Muscle of leg (tissue), 11 donors: ENCODE data around the gene GORASP2. TPM values are rescaled to one million over a fixed set of nuclear protein-coding genes. Genes with fewer than 3 reads are reported as not detected.

Experiments used
- DNase-seq: peaks from one replicate; pipeline ENCODE4 v3.0.0; 2013
- H3K27ac ChIP-seq: one replicate; pipeline ENCODE4 v1.5.1; 2013; ENCODE audit warnings: mild to moderate bottlenecking, low read length, control low read depth
- H3K27me3 ChIP-seq: one replicate; pipeline ENCODE4 v1.6.1; 2013; ENCODE audit warnings: low read length; ENCODE audit not compliant: control insufficient read depth, insufficient read depth
- H3K36me3 ChIP-seq: one replicate; pipeline ENCODE4 v1.6.1; 2013; ENCODE audit warnings: low read length; ENCODE audit not compliant: control insufficient read depth, insufficient read depth
- H3K4me1 ChIP-seq: one replicate; pipeline ENCODE4 v1.6.1; 2013; ENCODE audit warnings: low read length; ENCODE audit not compliant: control insufficient read depth, insufficient read depth
- H3K4me3 ChIP-seq: one replicate; pipeline ENCODE4 v1.5.1; 2013; ENCODE audit warnings: low read length, control low read depth
- H3K9me3 ChIP-seq: replicated peaks from 2 replicates; pipeline ENCODE4 v1.6.1; 2013; ENCODE audit warnings: low read depth, low read length; ENCODE audit not compliant: control insufficient read depth
- WGBS: methylation state at CpG from one replicate; pipeline ENCODE4 v1.1.5; 2013; ENCODE audit warnings: missing lambda C conversion rate; ENCODE audit not compliant: insufficient coverage; 5-methylcytosine and 5-hydroxymethylcytosine counted together
- polyA plus RNA-seq, 8 donors: library from polyadenylated mRNA; unstranded; fragments of 120-200 nt; gene quantifications; one replicate each; pipeline versions ENCODE4 v1.2.1 to v1.2.3, GENCODE V29; 2013; ENCODE audit warnings: inconsistent platforms in 1 of 8, low replicate concordance in 1 of 8; ENCODE audit not compliant: insufficient read length in 8 of 8, insufficient read depth in 1 of 8
- total RNA-seq: library from RNA; stranded (reverse); fragments of 120-200 nt; gene quantifications from one replicate; pipeline ENCODE4 v1.2.4, GENCODE V29; 2013

The GORASP2 gene
- total and polyA plus RNA-seq, 9 donors = 24.6 to 84.6 (median 74.3) TPM

DNA sequence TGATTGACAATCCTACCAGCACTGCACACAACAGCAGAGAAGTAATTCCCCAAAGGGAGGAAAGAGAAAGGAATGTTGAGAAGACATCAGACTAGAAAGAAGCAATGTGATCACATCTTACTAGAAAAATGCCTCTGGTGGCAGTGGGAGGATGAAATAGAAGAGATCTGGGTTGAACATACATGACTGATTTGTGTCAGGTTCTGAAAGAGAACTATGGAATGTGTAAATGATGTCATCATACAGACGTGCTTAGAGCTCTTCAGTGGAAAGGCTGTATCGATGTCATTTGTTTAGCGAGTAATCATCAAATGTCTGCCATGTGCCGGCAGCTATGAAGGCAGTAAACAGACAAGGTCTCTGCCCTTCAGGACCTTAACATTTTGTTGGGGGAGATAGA lies 24.9 kb downstream of the GORASP2 start:
- peaks cover 69% of the 10 kb centered on the region for H3K36me3 ChIP-seq
- 93% methylated on average over 4 of the region's 4 CpGs for WGBS
- H3K4me1 ChIP-seq = no peaks in the 10 kb centered on the region
- H3K9me3 ChIP-seq = no peaks in the 10 kb centered on the region
- H3K4me3 ChIP-seq = no peak overlapping the region
- DNase-seq = no peak
- no peak overlapping the region for H3K27ac ChIP-seq
- no peaks in the 10 kb centered on the region for H3K27me3 ChIP-seq

DNA sequence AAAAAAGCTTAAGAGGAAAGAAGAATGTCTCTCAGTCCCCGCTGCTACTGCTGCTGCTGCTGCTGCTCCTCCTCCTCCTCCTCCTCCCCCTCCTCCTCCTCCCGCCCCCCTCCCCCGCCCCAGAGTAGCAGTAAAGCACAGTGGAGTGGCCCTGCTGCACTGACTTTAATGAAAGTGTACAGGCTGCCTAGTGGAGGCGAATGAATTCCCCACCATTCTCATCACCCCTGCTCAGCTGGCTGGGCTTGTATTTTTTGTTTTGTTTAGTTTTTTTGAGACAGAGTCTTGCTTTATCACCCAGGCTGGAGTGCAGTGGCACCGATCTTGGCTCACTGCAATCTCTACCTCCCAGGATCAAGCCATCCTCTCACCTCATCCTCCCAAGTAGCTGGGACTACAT lies 34.3 kb downstream of the GORASP2 start:
- no CpG with 5 or more reads among the region's 5 CpGs for WGBS
- H3K4me1 ChIP-seq = no peaks in the 10 kb centered on the region
- no peak for DNase-seq
- no peak overlapping the region for H3K4me3 ChIP-seq
- peaks cover 64% of the 10 kb centered on the region for H3K36me3 ChIP-seq
- no peaks in the 10 kb centered on the region for H3K9me3 ChIP-seq
- no peak overlapping the region for H3K27ac ChIP-seq
- no peaks in the 10 kb centered on the region for H3K27me3 ChIP-seq

DNA sequence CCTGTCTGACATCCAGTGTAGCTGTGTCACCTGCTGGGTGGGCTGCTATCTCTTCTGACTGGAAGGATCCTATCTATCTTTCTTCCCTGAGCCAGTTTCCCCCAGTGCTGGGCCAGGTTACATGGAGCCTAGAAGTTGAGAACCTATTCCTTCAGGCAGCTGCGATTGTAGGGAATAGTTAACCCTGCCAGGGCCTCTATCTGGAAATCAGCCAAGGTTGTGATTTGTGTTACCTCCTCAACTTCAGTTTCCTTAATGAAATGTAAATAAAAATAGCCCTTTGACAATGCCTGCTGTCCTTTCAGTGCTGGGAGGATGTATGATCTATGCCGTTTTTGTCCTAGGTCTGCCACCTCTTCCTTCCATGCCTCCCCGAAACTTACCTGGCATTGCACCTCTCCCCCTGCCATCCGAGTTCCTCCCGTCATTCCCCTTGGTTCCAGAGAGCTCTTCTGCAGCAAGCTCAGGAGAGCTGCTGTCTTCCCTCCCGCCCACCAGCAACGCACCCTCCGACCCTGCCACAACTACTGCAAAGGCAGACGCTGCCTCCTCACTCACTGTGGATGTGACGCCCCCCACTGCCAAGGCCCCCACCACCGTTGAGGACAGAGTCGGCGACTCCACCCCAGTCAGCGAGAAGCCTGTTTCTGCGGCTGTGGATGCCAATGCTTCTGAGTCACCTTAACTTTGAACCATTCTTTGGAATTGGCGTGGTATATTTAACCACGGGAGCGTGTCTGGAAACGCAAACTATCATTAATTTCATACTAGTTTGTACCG lies 36.6 kb downstream of the GORASP2 start:
- Histone ChIP-seq H3K9me3 (no peaks in the 10 kb centered on the region), H3K27me3 (no peaks in the 10 kb centered on the region), H3K4me3 (no peak overlapping the region), H3K4me1 (no peaks in the 10 kb centered on the region), H3K36me3 (peaks cover 60% of the 10 kb centered on the region), H3K27ac (no peak overlapping the region)
- 75% methylated on average over 15 of the region's 20 CpGs for WGBS
- no peak for DNase-seq

DNA sequence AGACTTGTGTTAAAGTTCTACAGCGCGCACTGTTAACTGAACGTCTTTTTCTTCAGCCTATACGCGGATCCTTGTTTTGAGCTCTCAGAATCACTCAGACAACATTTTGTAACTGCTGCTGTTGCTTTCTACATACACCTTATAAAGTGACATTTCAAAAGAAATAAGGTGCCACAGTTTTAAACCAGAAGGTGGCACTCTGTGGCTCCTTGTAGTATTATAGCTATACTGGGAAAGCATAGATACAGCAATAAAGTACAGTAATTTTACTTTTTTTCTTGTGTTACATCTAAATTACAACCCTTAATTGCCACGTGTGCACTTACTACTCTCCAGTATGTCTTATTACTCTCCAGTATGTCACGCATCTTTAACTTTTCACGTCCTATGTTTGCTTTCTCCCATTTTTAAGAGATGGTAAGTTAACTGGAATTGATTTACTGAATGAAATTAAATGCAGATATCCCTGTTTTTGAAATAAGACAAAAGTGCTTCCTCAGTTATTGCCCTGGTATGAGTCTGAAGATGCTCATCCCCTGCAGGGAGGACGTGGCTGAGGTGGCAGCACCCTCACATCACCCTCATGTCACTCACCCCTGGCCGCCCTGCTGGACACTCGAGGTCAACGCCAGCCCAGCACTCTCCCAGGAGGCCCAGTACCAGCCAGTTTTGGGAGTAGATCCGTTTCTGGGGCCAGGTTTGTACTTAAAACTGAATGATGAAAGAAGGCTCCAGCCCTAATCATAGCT lies 37.8 kb downstream of the GORASP2 start:
- H3K36me3 ChIP-seq = peaks cover 50% of the 10 kb centered on the region
- no peaks in the 10 kb centered on the region for H3K4me1 ChIP-seq
- H3K27me3 ChIP-seq = no peaks in the 10 kb centered on the region
- no peak overlapping the region for H3K27ac ChIP-seq
- DNase-seq = no peak
- WGBS = 96% methylated on average over 5 of the region's 13 CpGs
- H3K4me3 ChIP-seq = no peak overlapping the region
- H3K9me3 ChIP-seq = no peaks in the 10 kb centered on the region

DNA sequence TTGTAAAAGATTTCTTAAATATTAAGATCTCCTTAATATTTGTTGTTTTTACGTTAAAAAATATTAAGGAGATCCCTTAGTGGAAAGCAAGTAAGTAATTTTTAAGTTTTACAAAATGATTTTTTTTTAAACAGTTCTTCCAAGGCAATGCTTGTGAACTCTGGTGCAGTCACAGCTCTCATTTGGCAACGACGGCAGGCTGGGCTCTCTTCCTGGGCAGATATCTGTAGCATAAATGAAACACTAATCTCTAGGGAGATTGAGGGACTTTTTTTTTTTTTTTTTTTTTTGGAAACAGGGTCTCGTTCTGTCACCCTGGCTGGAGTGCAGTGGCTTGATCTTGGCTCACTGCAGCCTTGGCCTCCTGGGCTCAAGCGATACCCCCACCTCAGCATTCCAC lies 38.5 kb downstream of the GORASP2 start:
- no peak overlapping the region for H3K27ac ChIP-seq
- H3K4me1 ChIP-seq = no peaks in the 10 kb centered on the region
- no peak overlapping the region for H3K4me3 ChIP-seq
- 100% methylated on average over 1 of the region's 5 CpGs for WGBS
- DNase-seq = no peak
- H3K9me3 ChIP-seq = no peaks in the 10 kb centered on the region
- peaks cover 45% of the 10 kb centered on the region for H3K36me3 ChIP-seq
- no peaks in the 10 kb centered on the region for H3K27me3 ChIP-seq

DNA sequence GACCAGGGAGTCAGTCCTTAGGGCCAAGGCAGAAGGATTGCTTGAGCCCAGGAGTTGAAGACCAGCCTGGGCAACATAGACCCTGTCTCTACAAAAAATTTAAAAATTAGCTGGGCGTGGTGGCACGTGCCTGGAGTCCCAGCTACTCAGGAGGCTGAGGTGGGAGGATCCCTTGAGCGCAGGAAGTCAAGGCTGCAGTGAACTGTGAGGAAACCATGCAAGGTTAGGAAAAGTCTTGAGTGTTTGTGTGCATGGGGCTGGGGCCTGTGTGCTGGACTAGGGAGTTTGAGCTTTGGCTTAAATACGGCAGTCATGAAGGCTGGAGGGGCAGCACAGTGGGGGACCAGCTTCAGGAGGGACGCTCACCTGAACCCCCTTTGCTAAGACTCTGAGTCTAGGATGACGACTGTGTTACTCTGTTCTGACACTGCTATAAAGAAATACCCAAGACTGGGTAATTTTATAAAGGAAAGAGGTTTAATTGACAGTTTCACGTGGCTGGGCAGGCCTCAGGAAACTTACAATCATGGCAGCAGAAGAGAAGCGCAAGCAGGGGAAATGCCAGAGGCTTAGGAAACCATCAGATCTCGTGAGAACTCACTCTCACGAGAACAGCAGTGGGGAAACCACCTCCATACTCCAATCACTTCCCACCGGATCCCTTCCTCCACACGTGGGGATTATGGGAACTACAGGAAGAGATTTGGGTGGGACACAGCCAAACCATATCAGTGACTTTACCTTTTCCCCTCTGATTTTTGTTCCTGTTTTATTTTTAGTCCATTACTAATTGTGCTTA lies 39.4 kb downstream of the GORASP2 start:
- Histone ChIP-seq H3K9me3 (no peaks in the 10 kb centered on the region), H3K27me3 (no peaks in the 10 kb centered on the region), H3K27ac (no peak overlapping the region), H3K36me3 (peaks cover 41% of the 10 kb centered on the region), H3K4me3 (no peak overlapping the region), H3K4me1 (peaks cover 5% of the 10 kb centered on the region)
- WGBS = 84% methylated on average over 5 of the region's 12 CpGs
- DNase-seq = no peak

DNA sequence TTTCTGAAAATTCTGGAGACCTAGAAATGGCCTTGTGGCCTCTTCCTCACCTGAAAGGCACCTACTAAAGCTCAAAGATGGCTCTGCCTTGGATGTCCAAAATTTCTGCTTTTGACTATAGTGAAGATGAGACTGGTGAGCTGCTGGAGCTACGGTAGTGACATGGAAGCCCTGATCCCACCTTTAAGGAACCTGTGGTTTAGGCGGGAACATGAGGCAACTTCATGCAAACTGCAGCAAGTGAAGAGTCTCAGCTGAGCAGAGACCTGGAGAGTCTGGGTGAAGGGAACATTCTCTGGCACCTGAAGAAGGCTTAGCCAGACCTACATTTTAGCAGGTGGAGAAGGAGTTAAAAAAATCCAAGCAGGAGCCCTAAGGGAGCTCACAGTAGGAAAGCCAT lies 40.0 kb downstream of the GORASP2 start:
- no peak for DNase-seq
- no peaks in the 10 kb centered on the region for H3K9me3 ChIP-seq
- peaks cover 6% of the 10 kb centered on the region for H3K4me1 ChIP-seq
- no peak overlapping the region for H3K4me3 ChIP-seq
- no peaks in the 10 kb centered on the region for H3K27me3 ChIP-seq
- 86% methylated on average over 2 of the region's 2 CpGs for whole genome bisulfite sequencing
- H3K36me3 ChIP-seq = peaks cover 37% of the 10 kb centered on the region
- H3K27ac ChIP-seq = no peak overlapping the region

DNA sequence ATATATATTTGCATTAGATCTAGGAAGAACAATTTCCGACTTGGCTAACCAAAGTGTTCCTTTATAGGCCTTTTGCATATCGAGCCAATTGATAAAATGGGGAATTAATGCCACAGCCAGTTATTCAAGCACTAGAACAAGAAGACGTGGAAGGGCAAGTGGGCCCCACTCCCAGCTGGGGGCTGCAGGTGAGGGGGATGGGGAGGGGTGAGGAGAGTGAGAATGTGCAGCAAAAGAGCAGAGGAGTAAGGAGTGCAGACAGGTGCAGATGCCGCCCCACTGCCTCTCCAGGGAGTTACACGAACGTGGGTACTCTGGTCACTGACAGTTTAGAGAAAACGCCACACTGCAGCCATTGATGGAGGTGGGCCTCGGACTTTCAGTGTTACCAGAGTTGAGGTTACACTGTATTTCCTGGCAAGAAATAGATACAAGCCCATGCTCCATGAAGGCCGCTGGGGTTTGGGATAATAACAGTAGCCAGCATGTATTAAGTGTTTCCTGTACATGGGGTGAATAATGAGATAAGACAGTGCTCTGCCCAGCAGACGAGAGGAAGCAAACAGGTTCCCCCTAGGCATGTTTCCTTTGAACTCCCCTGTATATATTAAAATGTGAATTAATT lies 40.9 kb downstream of the GORASP2 start:
- H3K4me1 ChIP-seq = peaks cover 9% of the 10 kb centered on the region
- no peak overlapping the region for H3K4me3 ChIP-seq
- 41% methylated on average over 8 of the region's 10 CpGs for WGBS
- H3K9me3 ChIP-seq = no peaks in the 10 kb centered on the region
- DNase-seq = no peak
- no peak overlapping the region for H3K27ac ChIP-seq
- H3K27me3 ChIP-seq = no peaks in the 10 kb centered on the region
- peaks cover 29% of the 10 kb centered on the region for H3K36me3 ChIP-seq

DNA sequence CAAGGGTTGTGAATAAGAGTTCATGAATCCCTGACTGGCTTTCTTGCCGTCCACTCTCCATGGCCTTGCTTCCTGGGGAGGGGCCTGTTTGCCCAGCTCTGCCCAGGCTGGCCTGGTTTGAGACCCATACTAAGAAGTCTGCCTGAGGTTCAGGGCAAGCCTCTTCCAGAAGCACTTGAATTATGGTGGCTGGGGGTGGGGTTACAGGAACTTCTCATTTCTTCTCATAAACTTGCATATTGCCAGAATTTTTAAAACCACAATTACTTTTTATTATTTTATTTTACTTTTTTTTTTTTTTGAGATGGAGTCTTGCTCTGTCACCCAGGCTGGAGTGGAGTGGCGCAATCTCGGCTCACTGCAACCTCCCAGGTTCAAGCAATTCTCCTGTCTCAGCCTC lies 42.0 kb downstream of the GORASP2 start:
- Histone ChIP-seq H3K36me3 (peaks cover 19% of the 10 kb centered on the region), H3K27ac (no peak overlapping the region), H3K27me3 (peaks cover 2% of the 10 kb centered on the region), H3K9me3 (no peaks in the 10 kb centered on the region), H3K4me3 (no peak overlapping the region), H3K4me1 (peaks cover 9% of the 10 kb centered on the region)
- WGBS = 100% methylated on average over 1 of the region's 3 CpGs
- no peak for DNase-seq
